Ishikawa (cell line): ENCODE data around the gene RBFOX1.

Source experiments
- CEBPB ChIP-seq: IDR thresholded peaks from 2 replicates; pipeline ENCODE4 v1.6.1; 2012
- CREB1 ChIP-seq: IDR thresholded peaks from 2 replicates; pipeline ENCODE4 v1.6.1; 2012; ENCODE audit warnings: low read depth
- EGR1 ChIP-seq: IDR thresholded peaks from 2 replicates; pipeline ENCODE4 v1.6.1; 2012
- EP300 ChIP-seq: IDR thresholded peaks from 2 replicates; pipeline ENCODE4 v1.6.1; 2012; ENCODE audit warnings: borderline replicate concordance
- FOXM1 ChIP-seq: IDR thresholded peaks from 2 replicates; pipeline ENCODE4 v1.6.1; 2012; ENCODE audit warnings: low read depth, borderline replicate concordance
- RAD21 ChIP-seq: IDR thresholded peaks from 2 replicates; pipeline ENCODE4 v1.6.1; 2012; ENCODE audit warnings: low read depth
- REST ChIP-seq: IDR thresholded peaks from 2 replicates; pipeline ENCODE4 v1.6.1; 2012; ENCODE audit warnings: low read depth, mild to moderate bottlenecking
- TAF1 ChIP-seq: IDR thresholded peaks from 2 replicates; pipeline ENCODE4 v1.6.1; 2012; ENCODE audit warnings: low read depth, mild to moderate bottlenecking
- YY1 ChIP-seq: IDR thresholded peaks from 2 replicates; pipeline ENCODE4 v1.6.1; 2012; ENCODE audit warnings: low read depth
- ZBTB7A ChIP-seq: IDR thresholded peaks from 2 replicates; pipeline ENCODE4 v1.6.1; 2012; ENCODE audit warnings: low read depth

DNA sequence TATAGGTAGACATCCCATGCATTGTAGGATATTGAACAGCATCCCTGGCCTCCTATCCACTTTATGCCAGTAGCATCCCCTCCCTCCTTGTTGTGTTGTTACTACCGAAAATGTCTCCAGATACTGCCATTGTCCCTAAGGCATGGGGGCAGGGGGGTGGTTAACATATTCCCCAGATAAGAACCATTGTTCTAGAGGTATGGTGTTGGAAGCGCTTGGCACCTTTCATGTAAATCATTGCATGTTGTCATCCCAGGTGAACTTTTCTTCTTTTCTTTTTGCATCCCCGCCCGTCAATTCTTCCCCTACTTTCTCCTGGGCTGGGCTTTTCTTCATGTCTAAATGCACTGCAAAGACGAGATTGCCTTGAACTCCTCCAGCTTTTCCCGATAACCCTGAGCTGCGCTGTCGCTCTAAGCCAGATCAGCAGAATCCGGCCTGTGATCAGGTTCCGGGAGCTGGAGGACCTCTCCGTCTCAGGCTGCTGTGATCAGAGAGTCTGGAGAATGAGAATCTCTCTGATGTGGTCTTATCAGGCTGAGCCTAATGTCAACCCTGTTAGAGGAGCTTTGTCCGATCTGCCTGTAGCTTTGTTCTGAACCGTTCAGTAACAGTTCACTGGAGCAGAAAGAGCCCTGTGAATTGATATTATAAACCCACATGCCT lies 76.2 kb downstream of the RBFOX1 start:
- TF ChIP-seq EP300: no peak
- no peak for TF ChIP-seq CREB1
- no peak for TF ChIP-seq TAF1
- TF ChIP-seq EGR1: no peak
- TF ChIP-seq CEBPB: no peak
- TF ChIP-seq REST: no peak
- no peak for TF ChIP-seq YY1
- TF ChIP-seq RAD21: no peak
- no peak for TF ChIP-seq ZBTB7A
- TF ChIP-seq FOXM1: no peak
